Left ventricle myocardium inferior (tissue), 1 donor: ENCODE results near the gene PCOLCE2. TPM values are rescaled to one million over a fixed set of nuclear protein-coding genes. Genes with fewer than 3 reads are reported as not detected.

Experiments used
- DNase-seq: peaks from one replicate; pipeline ENCODE4 v3.0.0-alpha.2; 2020
- H3K27ac ChIP-seq: fragments of 200-600 bp; replicated peaks from 2 replicates; pipeline ENCODE4 v1.8.0; 2021
- H3K27me3 ChIP-seq: fragments of 200-600 bp; 2 replicates; pipeline ENCODE4 v1.8.0; 2021; ENCODE audit warnings: low read depth
- H3K36me3 ChIP-seq: fragments of 200-600 bp; 2 replicates; pipeline ENCODE4 v1.8.0; 2021
- H3K4me1 ChIP-seq: fragments of 200-600 bp; 2 replicates; pipeline ENCODE4 v1.8.0; 2021
- H3K4me3 ChIP-seq: fragments of 200-600 bp; 2 replicates; pipeline ENCODE4 v1.8.0; 2021; ENCODE audit warnings: mild to moderate bottlenecking, moderate library complexity
- H3K9me3 ChIP-seq: fragments of 200-600 bp; replicated peaks from 2 replicates; pipeline ENCODE4 v1.8.0; 2021
- CTCF ChIP-seq: fragments of 200-600 bp; IDR thresholded peaks from 2 replicates; pipeline ENCODE4 v1.8.0; 2021; ENCODE audit warnings: antibody characterized with exemption, mild to moderate bottlenecking, borderline replicate concordance
- intact Hi-C: fragments of 100-400 bp; cut with micrococcal nuclease; formaldehyde crosslinking; loops from one replicate; pipeline ENCODE4 v1.11.0; 2022
- long read RNA-seq: library from polyadenylated mRNA; unstranded; transcript quantifications from one replicate; pipeline ENCODE4 v2.0.0, GENCODE V29; 2021
- total RNA-seq: library from RNA; stranded (reverse); fragmentation: NEBNext Ultra II Directional; extraction: Animal tissue kit (Norgen Biotek cat#: 25700); gene quantifications from one replicate; pipeline ENCODE4 v1.2.1, GENCODE V29; 2021
- donor health status: DM: no; HTN: yes; CAD: no; lungs with severe emphysema.

PCOLCE2 gene
- 74.3 TPM for total RNA-seq
- long read RNA-seq, transcript PCOLCE2-201 (9 exons, 2,021 nt): major isoform, 127 of 133 reads
- long read RNA-seq, partial matches to known transcripts: 5 of 133 reads
- long read RNA-seq, other reads (novel, unspliced or antisense): 1 of 133 reads

- Histone ChIP-seq H3K9me3 (no peaks in the 10 kb centered on the region), H3K27me3 (peaks cover 22% of the 10 kb centered on the region), H3K4me3 (peak within 1 kb of the TSS; percentile 76), H3K36me3 (no peaks in the 10 kb centered on the region), H3K4me1 (peaks cover 33% of the 10 kb centered on the region), H3K27ac (peak within 1 kb of the TSS; percentile 74)
- TF ChIP-seq CTCF: no peak
- peak; percentile 54 for DNase-seq
- intact Hi-C loops: no loop called here
Observed at GRCh38 chr3:142888481-142889211, at the start of gene PCOLCE2. PCOLCE2 (minus strand) TSS chr3:142889083; CDS start chr3:142888896, 187 bp downstream.

GRCh38 chr3:142935963-142936362 is 47.1 kb upstream of the PCOLCE2 start:
- H3K4me1 ChIP-seq: no peaks in the 10 kb centered on the region
- no peak overlapping the region for H3K27ac ChIP-seq
- no peaks in the 10 kb centered on the region for H3K36me3 ChIP-seq
- DNase-seq: no peak
- no peaks in the 10 kb centered on the region for H3K27me3 ChIP-seq
- no peaks in the 10 kb centered on the region for H3K9me3 ChIP-seq
- no peak for TF ChIP-seq CTCF
- H3K4me3 ChIP-seq: no peak overlapping the region
- intact Hi-C loops: no loop called here

- intact Hi-C loops: no loop called here
- H3K4me3 ChIP-seq: no peak overlapping the region
- no peak overlapping the region for H3K27ac ChIP-seq
- no peak for TF ChIP-seq CTCF
- no peak for DNase-seq
- no peaks in the 10 kb centered on the region for H3K4me1 ChIP-seq
- no peaks in the 10 kb centered on the region for H3K36me3 ChIP-seq
- H3K27me3 ChIP-seq: no peaks in the 10 kb centered on the region
- H3K9me3 ChIP-seq: no peaks in the 10 kb centered on the region
Observed at GRCh38 chr3:142934887-142935269, 46.0 kb upstream of the PCOLCE2 start.

- H3K9me3 ChIP-seq: no peaks in the 10 kb centered on the region
- intact Hi-C loops: no loop called here
- no peak for TF ChIP-seq CTCF
Observed at GRCh38 chr3:142934128-142934886, 45.4 kb upstream of the PCOLCE2 start.

GRCh38 chr3:142931222-142931621 is 42.3 kb upstream of the PCOLCE2 start:
- Histone ChIP-seq H3K9me3 (no peaks in the 10 kb centered on the region), H3K4me3 (no peak overlapping the region), H3K27me3 (no peaks in the 10 kb centered on the region), H3K36me3 (no peaks in the 10 kb centered on the region), H3K4me1 (peaks cover 5% of the 10 kb centered on the region), H3K27ac (no peak overlapping the region)
- no peak for DNase-seq
- intact Hi-C loops: no loop called here
- peak; percentile 9 for TF ChIP-seq CTCF

More at GRCh38 chr3:142934128-142934886, 45.4 kb upstream of the PCOLCE2 start:
- H3K4me3 ChIP-seq: no peak overlapping the region
- DNase-seq: no peak
- H3K36me3 ChIP-seq: no peaks in the 10 kb centered on the region
- no peak overlapping the region for H3K27ac ChIP-seq
- H3K27me3 ChIP-seq: no peaks in the 10 kb centered on the region
- no peaks in the 10 kb centered on the region for H3K4me1 ChIP-seq
